ENCODE results near the gene CD300LF. TPM values are rescaled to one million over a fixed set of nuclear protein-coding genes. Genes with fewer than 3 reads are reported as not detected.

Gene CD300LF
- total RNA-seq, 1 donor from 2014 or later: not detected

DNA sequence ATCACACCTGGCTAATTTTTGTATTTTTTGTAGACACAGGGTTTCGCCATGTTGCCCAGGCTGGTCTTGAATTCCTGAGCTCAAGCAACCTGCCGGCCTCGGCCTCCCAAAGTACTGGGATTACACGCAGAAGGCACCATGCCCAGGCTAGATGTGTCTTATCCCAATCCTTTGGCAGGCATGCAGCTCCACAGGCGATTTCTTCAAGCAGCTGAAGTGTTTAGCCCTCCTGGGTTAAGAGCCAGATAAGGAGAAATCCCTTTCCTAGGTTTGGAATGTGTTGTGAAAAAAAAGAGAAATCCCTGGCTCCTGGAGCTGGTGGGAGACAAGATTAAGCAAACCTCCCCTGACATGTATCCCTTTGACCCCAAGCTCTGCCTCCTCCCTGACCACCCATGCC lies 33.7 kb upstream of the CD300LF start:
- Mint-ChIP-seq H3K27me3 (ENCODE audit: unreplicated experiment) (peaks cover 3% of the 10 kb centered on the region), H3K9me3 (ENCODE audit: unreplicated experiment) (peaks cover 7% of the 10 kb centered on the region), H3K4me1 (ENCODE audit: low read depth, unreplicated experiment) (peaks cover 12% of the 10 kb centered on the region), H3K36me3 (ENCODE audit: unreplicated experiment) (no peaks in the 10 kb centered on the region), H3K4me3 (ENCODE audit: unreplicated experiment) (no peak overlapping the region), H3K27ac (ENCODE audit: unreplicated experiment) (no peak overlapping the region)
- DNase-seq: no peak
- TF ChIP-seq, protein P1, sequence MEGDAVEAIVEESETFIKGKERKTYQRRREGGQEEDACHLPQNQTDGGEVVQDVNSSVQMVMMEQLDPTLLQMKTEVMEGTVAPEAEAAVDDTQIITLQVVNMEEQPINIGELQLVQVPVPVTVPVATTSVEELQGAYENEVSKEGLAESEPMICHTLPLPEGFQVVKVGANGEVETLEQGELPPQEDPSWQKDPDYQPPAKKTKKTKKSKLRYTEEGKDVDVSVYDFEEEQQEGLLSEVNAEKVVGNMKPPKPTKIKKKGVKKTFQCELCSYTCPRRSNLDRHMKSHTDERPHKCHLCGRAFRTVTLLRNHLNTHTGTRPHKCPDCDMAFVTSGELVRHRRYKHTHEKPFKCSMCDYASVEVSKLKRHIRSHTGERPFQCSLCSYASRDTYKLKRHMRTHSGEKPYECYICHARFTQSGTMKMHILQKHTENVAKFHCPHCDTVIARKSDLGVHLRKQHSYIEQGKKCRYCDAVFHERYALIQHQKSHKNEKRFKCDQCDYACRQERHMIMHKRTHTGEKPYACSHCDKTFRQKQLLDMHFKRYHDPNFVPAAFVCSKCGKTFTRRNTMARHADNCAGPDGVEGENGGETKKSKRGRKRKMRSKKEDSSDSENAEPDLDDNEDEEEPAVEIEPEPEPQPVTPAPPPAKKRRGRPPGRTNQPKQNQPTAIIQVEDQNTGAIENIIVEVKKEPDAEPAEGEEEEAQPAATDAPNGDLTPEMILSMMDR (IDR thresholded peaks at IDR 0.05; ENCODE audit: partially characterized antibody, unreplicated experiment): no peak

DNA sequence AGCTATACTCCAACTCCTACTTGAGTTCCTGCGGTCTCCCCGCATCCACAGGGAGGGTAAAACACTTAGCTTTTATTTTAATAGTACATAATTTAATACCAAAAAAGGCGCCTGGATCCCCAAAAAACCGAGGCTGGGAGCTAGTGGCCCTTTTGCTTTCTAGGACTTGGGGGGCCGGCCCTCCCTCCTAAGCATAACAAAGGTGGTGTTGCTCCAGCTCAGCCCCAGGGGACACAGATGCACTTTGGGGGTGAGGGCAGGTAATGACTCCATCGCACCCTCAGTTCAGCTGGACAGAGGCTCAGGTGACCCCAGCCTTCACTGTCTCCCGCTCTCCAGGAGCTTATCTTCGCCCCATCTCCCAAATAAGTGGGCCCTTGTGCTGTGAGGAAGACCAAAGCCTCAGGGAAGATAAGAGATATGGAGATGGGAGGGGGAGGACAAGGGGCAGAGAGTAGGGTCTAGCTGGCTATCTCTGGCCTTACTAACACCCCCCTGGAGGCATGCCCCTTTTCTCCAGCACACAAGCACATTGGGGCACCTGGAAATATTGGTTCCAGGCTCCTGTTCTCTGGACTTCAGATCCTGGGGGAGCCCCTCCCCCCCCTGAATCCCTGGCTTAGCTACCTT lies 32.9 kb upstream of the CD300LF start:
- peaks cover 12% of the 10 kb centered on the region for H3K4me1 Mint-ChIP-seq (ENCODE audit: low read depth, unreplicated experiment)
- H3K4me3 Mint-ChIP-seq (ENCODE audit: unreplicated experiment): no peak overlapping the region
- no peaks in the 10 kb centered on the region for H3K36me3 Mint-ChIP-seq (ENCODE audit: unreplicated experiment)

DNA sequence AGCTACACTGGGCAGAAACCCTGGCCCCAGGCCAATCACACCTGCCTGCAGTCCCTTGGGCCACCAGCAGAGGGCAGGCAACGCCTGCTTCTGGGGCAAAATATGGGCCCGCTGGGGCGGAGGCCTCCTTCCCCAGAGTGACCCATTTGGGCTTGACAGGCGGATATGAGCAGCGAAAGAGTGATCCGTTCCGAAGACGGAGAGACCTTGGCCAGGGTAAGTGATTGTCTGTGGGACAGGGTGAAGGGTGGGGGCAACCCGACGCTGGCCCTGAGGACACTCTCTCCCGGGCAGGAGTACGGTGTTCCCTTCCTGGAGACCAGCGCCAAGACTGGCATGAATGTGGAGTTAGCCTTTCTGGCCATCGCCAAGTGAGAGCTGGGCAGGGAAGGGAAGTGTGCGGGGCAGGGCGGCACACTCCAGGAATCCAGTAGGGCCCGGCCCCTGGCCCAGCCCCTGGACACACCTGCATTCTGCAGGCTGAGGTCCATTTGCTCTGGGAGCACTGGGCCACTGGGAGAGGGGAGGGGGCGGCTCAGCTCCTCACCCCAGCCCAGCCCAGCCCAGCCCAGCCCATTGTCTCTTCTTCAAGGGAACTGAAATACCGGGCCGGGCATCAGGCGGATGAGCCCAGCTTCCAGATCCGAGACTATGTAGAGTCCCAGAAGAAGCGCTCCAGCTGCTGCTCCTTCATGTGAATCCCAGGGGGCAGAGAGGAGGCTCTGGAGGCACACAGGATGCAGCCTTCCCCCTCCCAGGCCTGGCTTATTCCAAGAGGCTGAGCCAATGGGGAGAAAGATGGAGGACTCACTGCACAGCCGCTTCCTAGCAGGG lies 32.2 kb upstream of the CD300LF start:
- peak; percentile 88 for DNase-seq
- TF ChIP-seq, protein P1 (IDR thresholded peaks at IDR 0.05; ENCODE audit: partially characterized antibody, unreplicated experiment): peak; percentile 100
- H3K4me3 Mint-ChIP-seq (ENCODE audit: unreplicated experiment): peak overlapping the region; percentile 61
- peaks cover 3% of the 10 kb centered on the region for H3K27me3 Mint-ChIP-seq (ENCODE audit: unreplicated experiment)
- H3K4me1 Mint-ChIP-seq (ENCODE audit: low read depth, unreplicated experiment): peaks cover 9% of the 10 kb centered on the region
- peaks cover 4% of the 10 kb centered on the region for H3K9me3 Mint-ChIP-seq (ENCODE audit: unreplicated experiment)
- H3K36me3 Mint-ChIP-seq (ENCODE audit: unreplicated experiment): no peaks in the 10 kb centered on the region
- no peak overlapping the region for H3K27ac Mint-ChIP-seq (ENCODE audit: unreplicated experiment)

More for the DNA sequence above, 32.9 kb upstream of the CD300LF start:
- TF ChIP-seq, protein P1 (IDR thresholded peaks at IDR 0.05; ENCODE audit: partially characterized antibody, unreplicated experiment): no peak
- Mint-ChIP-seq H3K27ac (ENCODE audit: unreplicated experiment) (no peak overlapping the region), H3K9me3 (ENCODE audit: unreplicated experiment) (peaks cover 4% of the 10 kb centered on the region), H3K27me3 (ENCODE audit: unreplicated experiment) (peaks cover 3% of the 10 kb centered on the region)
- no peak for DNase-seq

DNA sequence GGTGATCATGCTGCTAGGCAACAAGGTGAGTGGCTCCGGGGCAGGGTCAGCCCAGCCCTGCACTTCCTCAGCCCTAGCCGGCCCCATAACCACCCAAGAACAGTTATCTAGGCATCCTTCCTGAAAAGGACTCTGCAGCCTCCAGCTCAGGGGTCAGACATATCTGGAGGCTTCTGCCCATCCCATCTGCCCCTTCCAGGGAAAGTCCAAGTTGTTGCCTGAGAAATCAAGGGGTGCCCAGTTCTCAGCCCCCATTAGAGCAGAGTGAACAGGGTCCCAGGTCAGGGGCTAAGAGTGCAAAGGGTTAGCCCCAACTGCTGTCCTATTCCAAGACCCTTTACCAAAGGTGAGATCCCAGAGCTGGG lies 31.6 kb upstream of the CD300LF start:
- Mint-ChIP-seq H3K27ac (ENCODE audit: unreplicated experiment) (no peak overlapping the region), H3K9me3 (ENCODE audit: unreplicated experiment) (peaks cover 2% of the 10 kb centered on the region), H3K27me3 (ENCODE audit: unreplicated experiment) (peaks cover 4% of the 10 kb centered on the region), H3K36me3 (ENCODE audit: unreplicated experiment) (no peaks in the 10 kb centered on the region), H3K4me3 (ENCODE audit: unreplicated experiment) (no peak overlapping the region), H3K4me1 (ENCODE audit: low read depth, unreplicated experiment) (peaks cover 6% of the 10 kb centered on the region)
- DNase-seq: no peak
- TF ChIP-seq, protein P1 (IDR thresholded peaks at IDR 0.05; ENCODE audit: partially characterized antibody, unreplicated experiment): no peak

DNA sequence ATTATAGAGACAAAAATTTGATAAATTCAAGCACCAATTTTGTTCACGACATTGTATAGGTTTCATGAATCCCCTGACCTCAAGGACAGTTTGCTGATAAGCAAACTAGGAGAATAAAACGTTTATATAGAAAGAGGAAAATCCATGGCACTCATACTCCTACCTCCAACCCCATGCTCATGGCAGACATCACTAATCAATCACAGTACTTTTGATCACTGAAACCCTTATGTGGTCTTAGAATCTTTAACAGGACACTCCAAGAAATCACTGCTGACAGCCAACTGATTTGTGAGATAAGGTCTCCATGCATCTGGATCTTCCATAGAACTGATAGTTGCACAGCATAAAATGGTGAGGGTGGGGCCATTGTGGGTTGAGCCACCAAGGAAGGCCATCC lies 31.0 kb upstream of the CD300LF start:
- H3K27ac Mint-ChIP-seq (ENCODE audit: unreplicated experiment): no peak overlapping the region
- peaks cover 5% of the 10 kb centered on the region for H3K9me3 Mint-ChIP-seq (ENCODE audit: unreplicated experiment)
- peaks cover 8% of the 10 kb centered on the region for H3K27me3 Mint-ChIP-seq (ENCODE audit: unreplicated experiment)
- peaks cover 6% of the 10 kb centered on the region for H3K4me1 Mint-ChIP-seq (ENCODE audit: low read depth, unreplicated experiment)
- no peaks in the 10 kb centered on the region for H3K36me3 Mint-ChIP-seq (ENCODE audit: unreplicated experiment)
- DNase-seq: no peak
- no peak overlapping the region for H3K4me3 Mint-ChIP-seq (ENCODE audit: unreplicated experiment)
- TF ChIP-seq, protein P1 (IDR thresholded peaks at IDR 0.05; ENCODE audit: partially characterized antibody, unreplicated experiment): no peak
